Measurements from ENCODE around the gene MRPS34. TPM values are rescaled to one million over a fixed set of nuclear protein-coding genes. Genes with fewer than 3 reads are reported as not detected.

The MRPS34 gene
- total RNA-seq, 1 donor from 2014 or later: 78.6 TPM

DNA sequence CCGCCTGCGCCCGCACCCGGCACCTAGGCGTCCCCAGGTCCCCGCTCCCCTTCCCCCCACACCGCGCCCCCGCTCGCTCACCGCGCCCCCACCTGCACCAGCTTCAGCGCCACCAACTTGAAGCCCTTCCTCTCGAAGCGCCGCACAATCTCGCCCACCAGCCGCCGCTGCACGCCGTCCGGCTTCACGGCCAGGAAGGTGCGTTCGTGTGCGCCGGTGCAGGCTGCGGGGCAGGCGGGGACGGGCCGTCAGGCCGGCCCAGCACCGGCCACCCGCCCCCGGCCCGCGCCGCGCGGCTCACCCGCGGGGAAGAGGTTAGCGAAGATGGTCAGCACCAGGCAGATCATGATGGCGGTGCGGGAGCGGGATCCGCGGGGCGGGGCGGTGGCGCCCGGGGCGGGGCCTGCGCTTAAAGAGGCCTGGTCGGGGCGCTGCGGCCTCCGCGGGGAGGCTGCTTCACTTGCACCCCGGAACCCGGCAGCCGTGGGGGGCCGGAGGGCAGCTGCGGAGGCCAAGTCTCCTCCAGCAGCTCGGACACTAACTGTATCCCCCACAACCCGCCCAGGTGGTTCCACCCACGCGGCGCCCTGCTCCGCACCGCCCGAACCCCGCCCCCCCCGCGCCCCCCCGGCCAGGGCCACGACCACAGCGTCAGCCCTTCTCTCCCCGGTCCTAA is 1.6 kb downstream of the MRPS34 start, which contains the start of gene NME3:
Gene NME3, minus strand, starts transcription at position 356 of the 676 bp plus-strand sequence. Its CDS starts 9 bp downstream, at position 347.
- DNase-seq (ENCODE audit: low spot score): peak; percentile 83

DNA sequence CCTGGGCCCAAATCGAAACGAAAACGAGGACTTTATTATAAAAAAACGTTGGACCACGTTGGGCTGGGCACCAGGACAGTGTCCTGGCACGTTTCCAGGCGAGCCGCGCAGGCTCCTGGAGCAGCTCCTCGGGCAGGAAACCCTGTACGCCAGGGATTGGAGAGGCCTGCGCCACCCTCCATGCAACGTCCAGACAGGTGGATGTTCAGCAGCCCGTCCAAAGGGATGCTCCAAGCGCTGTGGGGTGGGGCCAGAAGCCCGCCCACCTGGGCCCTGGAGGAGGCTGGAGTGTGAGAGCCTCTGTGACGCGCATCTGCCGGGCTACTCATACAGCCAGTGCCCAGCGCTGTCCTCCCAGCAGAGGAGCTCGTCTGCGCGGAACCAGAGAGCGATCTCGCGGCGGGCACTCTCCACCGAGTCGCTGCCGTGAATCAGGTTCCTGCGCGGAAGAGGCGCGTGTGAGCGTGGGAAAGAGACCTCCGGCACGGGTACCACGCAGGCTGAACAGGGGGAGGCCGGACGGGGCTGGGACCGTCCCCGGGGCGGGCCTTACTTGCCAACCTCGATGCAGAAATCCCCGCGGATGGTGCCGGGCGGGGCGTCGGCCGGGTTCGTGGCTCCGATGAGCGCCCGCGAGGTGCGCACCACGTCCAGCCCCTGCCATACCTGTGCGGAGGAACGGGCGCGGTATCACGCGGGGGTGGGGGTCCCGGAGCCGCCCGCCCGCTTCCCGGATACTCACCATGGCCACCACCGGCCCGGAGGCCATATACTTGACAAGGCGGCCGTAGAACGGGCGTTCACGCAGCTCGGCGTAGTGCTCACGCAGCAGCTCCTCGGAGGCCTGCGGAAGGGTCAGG is 2.4 kb downstream of the MRPS34 start:
- peak; percentile 80 for DNase-seq (ENCODE audit: low spot score)

GRCh38 chr16:1769402-1770300 is 3.3 kb downstream of the MRPS34 start:
- DNase-seq (ENCODE audit: low spot score): no peak

DNA sequence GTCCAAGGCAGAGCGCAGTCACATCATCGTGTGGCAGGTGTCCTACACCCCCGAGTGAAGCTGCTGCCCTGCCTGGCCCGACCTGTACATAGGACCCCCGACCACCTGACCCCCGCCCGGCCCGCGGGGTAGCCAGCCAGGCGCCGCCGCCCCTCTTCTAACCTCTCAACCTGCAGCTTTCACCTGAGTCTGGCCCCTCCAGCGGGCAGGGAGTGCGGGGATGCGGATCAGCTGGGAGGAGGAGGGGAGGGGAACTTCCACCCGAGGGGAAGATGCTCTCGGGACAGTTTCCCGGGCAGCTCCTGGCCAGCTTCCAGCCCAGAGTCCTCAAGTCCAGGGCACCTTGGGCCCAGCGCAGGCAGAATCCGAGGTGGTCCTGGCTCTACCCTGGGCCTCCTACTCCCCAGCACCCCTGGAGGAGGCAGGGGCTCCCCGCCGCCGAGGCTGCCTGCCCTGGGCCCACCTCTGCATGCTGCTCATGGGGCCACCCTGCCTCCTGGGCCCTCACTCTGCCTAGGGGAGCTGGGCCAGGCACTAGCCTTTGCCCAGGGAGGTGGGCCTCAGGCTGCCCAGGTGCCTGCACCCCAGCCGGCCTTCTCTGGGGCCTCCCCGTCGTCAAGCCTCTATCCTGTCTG is 4.0 kb downstream of the MRPS34 start:
- no peak for DNase-seq (ENCODE audit: low spot score)

GRCh38 chr16:1768061-1768766 is 4.7 kb downstream of the MRPS34 start:
- DNase-seq (ENCODE audit: low spot score): no peak

DNA sequence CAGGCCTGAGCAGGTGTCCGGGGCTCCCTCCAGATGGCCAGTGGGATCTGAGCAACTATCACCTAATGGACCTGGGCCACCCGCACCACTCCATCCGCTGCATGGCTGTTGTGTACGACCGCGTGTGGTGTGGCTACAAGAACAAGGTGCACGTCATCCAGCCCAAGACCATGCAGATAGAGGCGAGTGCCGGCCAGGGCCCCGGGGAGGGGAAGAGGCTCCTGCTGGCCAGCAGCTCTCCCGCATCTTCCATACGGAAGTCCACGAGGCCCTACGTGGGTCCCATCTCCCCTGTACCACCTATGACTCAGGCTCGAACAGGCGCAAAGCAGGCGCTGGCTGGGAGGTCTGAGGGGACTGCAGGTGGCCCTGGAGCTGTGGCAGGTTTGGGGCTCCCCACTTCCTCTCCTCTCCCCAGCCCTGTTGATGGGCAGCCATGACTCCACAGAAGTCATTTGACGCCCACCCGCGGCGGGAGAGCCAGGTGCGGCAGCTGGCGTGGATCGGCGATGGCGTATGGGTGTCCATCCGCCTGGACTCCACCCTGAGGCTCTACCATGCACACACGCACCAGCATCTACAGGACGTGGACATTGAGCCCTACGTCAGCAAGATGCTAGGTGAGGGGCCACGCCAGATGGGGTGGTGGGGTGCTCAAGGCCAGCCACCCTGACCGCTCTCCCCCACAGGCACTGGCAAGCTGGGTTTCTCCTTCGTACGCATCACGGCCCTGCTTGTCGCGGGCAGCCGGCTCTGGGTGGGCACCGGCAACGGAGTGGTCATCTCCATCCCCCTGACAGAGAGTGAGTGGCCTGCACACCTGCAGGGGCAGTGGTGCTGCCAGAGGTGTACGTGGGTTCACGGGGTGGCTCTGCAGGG is 5.6 kb downstream of the MRPS34 start:
- DNase-seq (ENCODE audit: low spot score): no peak

- no peak for DNase-seq (ENCODE audit: low spot score)
Measured at GRCh38 chr16:1766701-1767100, 6.2 kb downstream of the MRPS34 start.

DNA sequence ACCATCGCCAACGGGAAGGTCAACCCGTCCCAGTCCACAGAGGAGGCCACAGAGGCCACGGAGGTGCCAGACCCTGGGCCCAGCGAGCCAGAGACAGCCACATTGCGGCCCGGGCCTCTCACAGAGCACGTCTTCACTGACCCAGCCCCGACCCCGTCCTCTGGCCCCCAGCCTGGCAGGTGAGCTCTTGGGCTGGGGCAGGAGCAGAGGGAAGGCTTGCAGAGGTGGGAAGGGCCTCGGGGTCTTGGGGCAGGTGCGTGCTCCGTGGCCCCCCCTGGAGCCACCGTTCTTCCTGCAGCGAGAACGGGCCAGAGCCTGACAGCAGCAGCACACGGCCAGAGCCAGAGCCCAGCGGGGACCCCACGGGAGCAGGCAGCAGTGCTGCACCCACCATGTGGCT is 6.7 kb downstream of the MRPS34 start:
- no peak for DNase-seq (ENCODE audit: low spot score)

DNA sequence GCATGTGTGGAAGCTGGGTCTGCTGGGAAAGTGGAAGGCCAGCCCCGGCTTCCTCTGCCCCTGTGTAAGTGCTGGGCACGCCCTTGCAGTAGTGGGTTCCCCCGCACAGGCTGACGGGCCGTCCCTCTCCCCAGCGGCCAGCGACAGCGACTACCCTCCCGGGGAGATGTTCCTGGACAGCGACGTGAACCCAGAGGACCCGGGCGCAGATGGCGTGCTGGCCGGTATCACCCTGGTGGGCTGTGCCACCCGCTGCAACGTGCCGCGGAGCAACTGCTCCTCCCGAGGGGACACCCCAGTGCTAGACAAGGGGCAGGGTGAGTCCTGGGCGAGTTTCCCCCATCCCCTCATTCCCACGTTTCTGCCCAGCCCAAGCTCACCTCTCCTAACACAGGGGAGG is 7.1 kb downstream of the MRPS34 start:
- no peak for DNase-seq (ENCODE audit: low spot score)

DNA sequence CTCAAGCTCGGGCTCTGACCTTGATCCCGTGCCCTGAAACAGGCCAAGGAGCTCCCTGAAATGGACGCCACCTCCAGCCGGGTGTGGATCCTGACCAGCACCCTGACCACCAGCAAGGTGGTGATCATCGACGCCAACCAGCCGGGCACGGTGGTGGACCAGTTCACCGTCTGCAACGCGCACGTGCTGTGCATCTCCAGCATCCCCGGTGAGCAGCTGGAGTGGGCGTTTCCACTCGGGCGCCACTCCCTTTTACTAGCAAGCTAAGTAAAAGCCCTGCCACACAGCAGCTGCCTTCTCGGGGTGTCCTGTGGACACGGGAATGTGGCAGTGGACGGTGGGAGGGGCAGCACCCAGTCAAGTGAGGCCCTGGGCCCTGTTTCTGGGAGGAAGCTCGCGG is 8.0 kb downstream of the MRPS34 start:
- no peak for DNase-seq (ENCODE audit: low spot score)

DNA sequence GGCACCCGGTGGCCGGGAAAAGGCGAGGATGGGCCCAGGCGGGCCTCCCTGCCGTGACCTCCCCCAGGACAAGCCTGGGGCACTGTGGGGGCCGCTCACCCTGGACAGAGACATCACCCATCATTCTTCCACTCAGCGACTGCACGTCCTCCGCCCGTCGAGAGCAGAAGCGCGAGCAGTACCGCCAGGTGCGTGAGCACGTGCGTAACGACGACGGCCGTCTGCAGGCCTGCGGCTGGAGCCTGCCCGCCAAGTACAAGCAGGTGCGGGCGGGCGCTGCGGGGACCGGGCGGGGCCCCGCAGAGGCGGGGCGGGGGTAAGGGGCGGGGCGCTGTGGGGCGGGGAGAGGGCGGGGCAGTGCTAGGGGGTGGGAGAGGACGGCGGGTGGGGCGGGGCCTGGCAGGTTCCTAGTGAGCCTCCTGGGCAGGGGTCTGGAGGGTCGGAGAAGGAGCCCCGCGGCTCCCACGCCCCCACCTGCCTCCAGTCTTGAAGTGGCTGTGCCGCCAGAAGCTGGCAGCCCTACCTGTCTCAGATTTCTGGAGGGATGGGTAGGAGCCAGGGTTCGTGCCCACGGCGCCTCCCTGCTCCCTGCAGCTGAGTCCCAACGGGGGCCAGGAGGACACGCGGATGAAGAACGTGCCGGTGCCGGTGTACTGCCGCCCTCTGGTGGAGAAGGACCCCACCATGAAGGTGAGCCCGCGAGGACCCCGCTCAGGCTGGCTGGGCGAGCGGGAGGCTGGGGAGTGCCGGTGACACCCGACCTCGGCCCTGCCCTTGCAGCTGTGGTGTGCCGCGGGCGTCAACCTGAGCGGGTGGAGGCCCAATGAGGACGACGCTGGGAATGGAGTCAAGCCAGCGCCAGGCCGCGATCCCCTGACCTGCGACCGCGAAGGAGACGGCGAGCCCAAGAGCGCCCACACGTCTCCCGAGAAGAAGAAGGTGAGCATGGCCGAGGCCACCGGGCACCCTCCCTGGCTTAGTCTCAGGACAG is 9.1 kb downstream of the MRPS34 start:
- no peak for DNase-seq (ENCODE audit: low spot score)

GRCh38 chr16:1762879-1763520 is 9.9 kb downstream of the MRPS34 start:
- DNase-seq (ENCODE audit: low spot score): no peak

- no peak for DNase-seq (ENCODE audit: low spot score)
Measured at GRCh38 chr16:1762196-1762878, 10.6 kb downstream of the MRPS34 start.

DNA sequence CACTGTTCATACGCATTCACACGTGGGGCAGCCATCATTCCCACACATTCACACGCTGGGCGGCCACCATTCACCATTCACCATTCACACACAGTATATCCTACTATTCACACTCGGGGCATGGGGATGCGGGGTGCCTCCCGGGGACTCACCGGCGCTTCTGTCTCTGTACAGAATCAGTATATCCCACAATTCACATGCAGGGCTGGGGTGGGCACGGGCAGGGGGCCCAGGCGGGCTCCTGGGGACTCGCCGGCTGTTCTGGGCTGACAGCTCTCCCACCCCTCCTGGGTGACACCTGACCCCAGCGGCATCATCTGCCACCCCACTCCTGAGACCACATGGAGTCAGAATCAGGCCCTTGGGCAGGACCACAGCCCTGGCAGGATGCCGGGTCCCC is 11.2 kb downstream of the MRPS34 start:
- DNase-seq (ENCODE audit: low spot score): no peak

DNA sequence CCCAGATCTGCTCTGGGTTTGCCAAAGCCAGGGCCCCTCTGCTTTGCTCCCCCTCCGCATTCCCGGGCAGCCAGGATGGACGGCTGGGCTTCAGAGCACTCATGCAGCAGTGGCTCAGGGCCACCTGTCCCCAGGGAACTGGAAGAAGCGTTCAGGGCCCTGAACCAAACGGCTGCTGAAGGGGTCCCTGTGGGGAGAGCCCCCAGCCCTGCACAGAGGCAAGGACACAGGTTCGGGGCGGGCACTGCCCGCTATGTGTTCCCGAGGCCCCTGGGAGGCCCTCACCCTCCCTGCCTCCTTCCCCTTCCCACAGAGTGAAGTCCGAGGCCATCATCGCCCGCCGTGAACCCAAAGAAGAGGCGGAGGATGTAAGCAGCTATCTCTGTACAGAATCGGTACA is 12.0 kb downstream of the MRPS34 start:
- no peak for DNase-seq (ENCODE audit: low spot score)

DNA sequence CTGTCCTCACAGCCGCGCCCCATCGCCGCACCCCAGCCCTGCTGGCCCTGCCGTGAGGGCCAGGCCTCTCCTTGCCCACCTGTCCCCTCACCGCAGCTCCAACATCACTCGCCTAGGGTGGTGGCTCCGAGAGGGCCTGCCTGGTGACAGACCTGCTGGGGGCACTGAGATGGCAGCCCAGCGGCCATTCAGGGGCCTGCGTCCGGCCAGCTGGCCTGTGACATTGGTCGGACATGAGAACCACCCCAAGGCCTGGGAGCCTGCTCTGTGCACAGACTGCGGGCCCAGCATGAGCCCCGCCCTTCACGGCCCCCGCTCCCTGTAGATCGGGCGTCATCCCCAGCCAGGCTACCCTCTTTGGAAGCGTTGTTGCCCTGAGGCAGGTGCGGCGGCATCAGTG is 13.4 kb downstream of the MRPS34 start:
- DNase-seq (ENCODE audit: low spot score): no peak

DNA sequence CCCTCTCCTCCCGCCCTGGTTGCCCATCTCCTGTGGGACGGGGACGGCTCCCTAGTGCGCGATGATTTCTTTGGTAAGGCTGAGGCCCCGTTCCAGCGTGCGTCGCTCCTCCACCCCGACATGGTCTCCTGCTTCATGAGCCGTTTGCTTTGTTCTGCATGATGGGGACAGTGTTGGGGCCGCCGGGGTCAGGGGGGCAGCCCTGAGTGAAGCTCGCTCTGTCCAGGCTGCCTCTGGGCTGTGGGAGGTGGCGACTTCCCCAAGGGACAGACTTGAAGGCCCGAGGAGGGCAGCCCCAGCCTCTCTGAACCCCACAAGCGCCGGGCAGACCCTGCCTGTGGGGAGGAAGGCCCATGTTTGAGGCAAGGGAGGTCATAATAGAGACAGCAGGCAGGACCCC is 14.0 kb downstream of the MRPS34 start:
- DNase-seq (ENCODE audit: low spot score): no peak

Measured in ureter (tissue), 1 donor.